Right renal pelvis (tissue), 4 donors: ENCODE results near the gene SLC6A1. TPM values are rescaled to one million over a fixed set of nuclear protein-coding genes. Genes with fewer than 3 reads are reported as not detected.

ENCODE experiments used
- DNase-seq, 4 donors: peaks; one replicate each; pipeline ENCODE4 v3.0.0-alpha.2; 2013; ENCODE audit warnings: low read depth in 4 of 4, low spot score in 3 of 4, missing footprints in 1 of 4
- polyA plus RNA-seq, 4 donors: library from polyadenylated mRNA; unstranded; fragments of 120-200 nt; gene quantifications; one replicate each; pipeline ENCODE4 v1.2.1, GENCODE V29; 2013; ENCODE audit not compliant: insufficient read length in 4 of 4

SLC6A1 gene
- polyA plus RNA-seq, 4 donors, result 0.57 to 1.2 (median 0.95) TPM

DNA sequence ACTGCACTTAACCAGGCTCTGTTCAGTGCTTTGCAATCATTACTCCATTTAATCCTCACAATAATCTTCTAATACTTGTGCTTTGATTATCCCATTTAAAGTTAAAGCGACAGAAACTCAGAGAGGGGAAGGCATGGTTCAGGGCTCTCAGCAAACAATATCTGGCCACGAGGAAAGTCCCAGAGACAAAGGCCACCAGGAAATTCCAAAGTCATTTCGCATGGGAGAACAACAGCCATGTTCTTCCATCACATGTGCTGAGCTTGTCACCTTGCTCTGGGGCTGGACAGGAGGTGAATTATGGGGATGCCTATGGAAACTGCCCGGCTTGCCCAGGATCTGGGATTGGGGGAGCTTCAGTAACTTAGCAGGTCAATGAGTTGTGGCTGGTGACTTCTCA, 95.5 kb downstream of the SLC6A1 start:
- no peak for DNase-seq

GRCh38 chr3:11088831-11089230, 96.3 kb downstream of the SLC6A1 start:
- DNase-seq, result no peak

Other genes starting within 250 kb of the SLC6A1 start
- gene SLC6A11, start 176.5 kb upstream of the SLC6A1 start, polyA plus RNA-seq, result under 1 TPM in 2 of 4 donors, not detected in 2; 0.06 to 0.08 TPM
- 1 to 10 TPM; 2.3 to 3.0 (median 2.6) TPM for gene HRH1, start 161.7 kb downstream of the SLC6A1 start, polyA plus RNA-seq